ENCODE results near the gene SFMBT1.

GRCh38 chr3:53065841-53066480, 20.1 kb upstream of the SFMBT1 start:
- TF ChIP-seq, protein P1, sequence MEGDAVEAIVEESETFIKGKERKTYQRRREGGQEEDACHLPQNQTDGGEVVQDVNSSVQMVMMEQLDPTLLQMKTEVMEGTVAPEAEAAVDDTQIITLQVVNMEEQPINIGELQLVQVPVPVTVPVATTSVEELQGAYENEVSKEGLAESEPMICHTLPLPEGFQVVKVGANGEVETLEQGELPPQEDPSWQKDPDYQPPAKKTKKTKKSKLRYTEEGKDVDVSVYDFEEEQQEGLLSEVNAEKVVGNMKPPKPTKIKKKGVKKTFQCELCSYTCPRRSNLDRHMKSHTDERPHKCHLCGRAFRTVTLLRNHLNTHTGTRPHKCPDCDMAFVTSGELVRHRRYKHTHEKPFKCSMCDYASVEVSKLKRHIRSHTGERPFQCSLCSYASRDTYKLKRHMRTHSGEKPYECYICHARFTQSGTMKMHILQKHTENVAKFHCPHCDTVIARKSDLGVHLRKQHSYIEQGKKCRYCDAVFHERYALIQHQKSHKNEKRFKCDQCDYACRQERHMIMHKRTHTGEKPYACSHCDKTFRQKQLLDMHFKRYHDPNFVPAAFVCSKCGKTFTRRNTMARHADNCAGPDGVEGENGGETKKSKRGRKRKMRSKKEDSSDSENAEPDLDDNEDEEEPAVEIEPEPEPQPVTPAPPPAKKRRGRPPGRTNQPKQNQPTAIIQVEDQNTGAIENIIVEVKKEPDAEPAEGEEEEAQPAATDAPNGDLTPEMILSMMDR (IDR thresholded peaks at IDR 0.05; ENCODE audit: insufficient read depth, low read length, poor library complexity, severe bottlenecking) = no peak
- TF ChIP-seq EZH2phosphoT487 (conservative IDR thresholded peaks at IDR 0.05; ENCODE audit: low read length) = no peak

All from SU-DHL-6 (cell line).